Effector memory CD4-positive, alpha-beta T cell (primary cell): ENCODE data around the gene RANBP1.
A peak's percentile ranks its signal among the peaks of the same experiment; 100 is the strongest.

Source experiments
- DNase-seq, 3 donors: peaks; one replicate each; pipeline ENCODE4 v3.0.0-alpha.2; 2020
- H3K27ac ChIP-seq: 2 replicates; pipeline ENCODE4 v1.7.0; 2013; ENCODE audit warnings: mild to moderate bottlenecking, low read length, moderate library complexity; ENCODE audit not compliant: insufficient read depth, poor library complexity, severe bottlenecking
- H3K27me3 ChIP-seq: replicated peaks from 2 replicates; pipeline ENCODE4 v1.7.0; 2013; ENCODE audit warnings: mild to moderate bottlenecking, low read length; ENCODE audit not compliant: insufficient read depth, control insufficient read depth, poor library complexity, severe bottlenecking
- H3K36me3 ChIP-seq: 2 replicates; pipeline ENCODE4 v1.7.0; 2013; ENCODE audit warnings: mild to moderate bottlenecking, low read length, moderate library complexity; ENCODE audit not compliant: control insufficient read depth, insufficient read depth
- H3K4me1 ChIP-seq: 2 replicates; pipeline ENCODE4 v1.7.0; 2013; ENCODE audit warnings: low read length, mild to moderate bottlenecking; ENCODE audit not compliant: control insufficient read depth, insufficient read depth, poor library complexity, severe bottlenecking
- H3K4me3 ChIP-seq: 2 replicates; pipeline ENCODE4 v1.7.0; 2013; ENCODE audit warnings: low read length, low read depth, mild to moderate bottlenecking; ENCODE audit not compliant: insufficient read depth, poor library complexity, severe bottlenecking
- H3K9me3 ChIP-seq: 2 replicates; pipeline ENCODE4 v1.7.0; 2013; ENCODE audit warnings: mild to moderate bottlenecking, low read length, moderate library complexity; ENCODE audit not compliant: control insufficient read depth

The RANBP1 gene

GRCh38 chr22:20088263-20088648, 27.6 kb upstream of the RANBP1 start:
- peaks cover 71% of the 10 kb centered on the region for H3K36me3 ChIP-seq
- DNase-seq: no peak
- H3K27me3 ChIP-seq: no peaks in the 10 kb centered on the region
- no peak overlapping the region for H3K27ac ChIP-seq
- no peak overlapping the region for H3K4me3 ChIP-seq
- H3K9me3 ChIP-seq: no peaks in the 10 kb centered on the region
- no peaks in the 10 kb centered on the region for H3K4me1 ChIP-seq

- DNase-seq: no peak
- Histone ChIP-seq H3K27me3 (no peaks in the 10 kb centered on the region), H3K4me3 (no peak overlapping the region), H3K4me1 (no peaks in the 10 kb centered on the region), H3K27ac (no peak overlapping the region), H3K36me3 (peaks cover 82% of the 10 kb centered on the region), H3K9me3 (no peaks in the 10 kb centered on the region)
Observed at GRCh38 chr22:20089226-20089976, 26.5 kb upstream of the RANBP1 start.

GRCh38 chr22:20089977-20090729, 25.8 kb upstream of the RANBP1 start:
- no peak for DNase-seq
- no peak overlapping the region for H3K4me3 ChIP-seq

GRCh38 chr22:20090730-20091240, 25.1 kb upstream of the RANBP1 start:
- DNase-seq: no peak
- no peak overlapping the region for H3K4me3 ChIP-seq
- H3K4me1 ChIP-seq: no peaks in the 10 kb centered on the region
- peaks cover 92% of the 10 kb centered on the region for H3K36me3 ChIP-seq
- no peak overlapping the region for H3K27ac ChIP-seq
- H3K27me3 ChIP-seq: no peaks in the 10 kb centered on the region
- H3K9me3 ChIP-seq: no peaks in the 10 kb centered on the region

More at GRCh38 chr22:20089977-20090729, 25.8 kb upstream of the RANBP1 start:
- no peak overlapping the region for H3K27ac ChIP-seq
- no peaks in the 10 kb centered on the region for H3K27me3 ChIP-seq
- no peaks in the 10 kb centered on the region for H3K4me1 ChIP-seq
- no peaks in the 10 kb centered on the region for H3K9me3 ChIP-seq
- peaks cover 90% of the 10 kb centered on the region for H3K36me3 ChIP-seq

- H3K36me3 ChIP-seq: peaks cover 93% of the 10 kb centered on the region
- peak overlapping the region; percentile 16 for H3K27ac ChIP-seq
- no peaks in the 10 kb centered on the region for H3K4me1 ChIP-seq
- H3K27me3 ChIP-seq: no peaks in the 10 kb centered on the region
- H3K4me3 ChIP-seq: no peak overlapping the region
- no peaks in the 10 kb centered on the region for H3K9me3 ChIP-seq
- DNase-seq: no peak
Observed at GRCh38 chr22:20091690-20092476, 24.0 kb upstream of the RANBP1 start.

GRCh38 chr22:20092477-20092854, 23.4 kb upstream of the RANBP1 start:
- peaks cover 87% of the 10 kb centered on the region for H3K36me3 ChIP-seq
- no peaks in the 10 kb centered on the region for H3K27me3 ChIP-seq
- no peaks in the 10 kb centered on the region for H3K4me1 ChIP-seq
- H3K9me3 ChIP-seq: no peaks in the 10 kb centered on the region
- no peak overlapping the region for H3K27ac ChIP-seq
- no peak overlapping the region for H3K4me3 ChIP-seq
- DNase-seq: no peak

GRCh38 chr22:20093418-20094196, 22.3 kb upstream of the RANBP1 start:
- Histone ChIP-seq H3K4me1 (peaks cover 2% of the 10 kb centered on the region), H3K4me3 (no peak overlapping the region), H3K27ac (no peak overlapping the region), H3K27me3 (no peaks in the 10 kb centered on the region), H3K9me3 (no peaks in the 10 kb centered on the region), H3K36me3 (peaks cover 76% of the 10 kb centered on the region)
- no peak for DNase-seq

GRCh38 chr22:20094197-20094807, 21.6 kb upstream of the RANBP1 start:
- Histone ChIP-seq H3K36me3 (peaks cover 70% of the 10 kb centered on the region), H3K27ac (no peak overlapping the region), H3K4me1 (peaks cover 7% of the 10 kb centered on the region)

GRCh38 chr22:20095521-20095920, 20.4 kb upstream of the RANBP1 start:
- Histone ChIP-seq H3K4me3 (no peak overlapping the region), H3K9me3 (no peaks in the 10 kb centered on the region), H3K27ac (no peak overlapping the region), H3K36me3 (peaks cover 57% of the 10 kb centered on the region), H3K4me1 (peaks cover 18% of the 10 kb centered on the region), H3K27me3 (no peaks in the 10 kb centered on the region)
- DNase-seq: no peak

More at GRCh38 chr22:20094197-20094807, 21.6 kb upstream of the RANBP1 start:
- H3K4me3 ChIP-seq: no peak overlapping the region
- no peaks in the 10 kb centered on the region for H3K27me3 ChIP-seq
- no peak for DNase-seq
- no peaks in the 10 kb centered on the region for H3K9me3 ChIP-seq
